Measurements from ENCODE around the gene BICRA.
"Not testable (repeated sequence)": the region's sequence is repeated elsewhere in the genome, so short reads cannot be mapped to it uniquely, and the experiment has no call there.

Gene BICRA

DNA sequence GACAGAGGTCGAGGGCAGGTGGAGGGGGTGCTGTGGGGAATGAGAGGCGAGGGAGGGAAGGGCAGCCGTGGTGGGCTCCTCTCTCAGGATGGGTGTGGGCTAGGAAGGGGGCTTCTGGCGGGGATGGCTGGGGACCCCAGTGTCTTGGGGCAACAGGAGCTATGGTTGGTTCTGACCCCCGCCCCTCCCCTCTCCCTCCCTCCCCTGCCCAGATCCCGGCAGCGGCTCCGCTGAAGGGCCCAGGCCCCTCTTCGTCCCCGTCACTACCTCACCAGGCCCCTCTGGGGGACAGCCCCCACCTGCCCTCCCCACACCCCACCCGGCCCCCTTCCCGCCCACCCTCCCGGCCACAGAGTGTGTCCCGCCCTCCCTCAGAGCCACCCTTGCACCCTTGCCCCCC, 85.0 kb downstream of the BICRA start:
- no peak for DNase-seq (ENCODE audit: low read depth)

DNA sequence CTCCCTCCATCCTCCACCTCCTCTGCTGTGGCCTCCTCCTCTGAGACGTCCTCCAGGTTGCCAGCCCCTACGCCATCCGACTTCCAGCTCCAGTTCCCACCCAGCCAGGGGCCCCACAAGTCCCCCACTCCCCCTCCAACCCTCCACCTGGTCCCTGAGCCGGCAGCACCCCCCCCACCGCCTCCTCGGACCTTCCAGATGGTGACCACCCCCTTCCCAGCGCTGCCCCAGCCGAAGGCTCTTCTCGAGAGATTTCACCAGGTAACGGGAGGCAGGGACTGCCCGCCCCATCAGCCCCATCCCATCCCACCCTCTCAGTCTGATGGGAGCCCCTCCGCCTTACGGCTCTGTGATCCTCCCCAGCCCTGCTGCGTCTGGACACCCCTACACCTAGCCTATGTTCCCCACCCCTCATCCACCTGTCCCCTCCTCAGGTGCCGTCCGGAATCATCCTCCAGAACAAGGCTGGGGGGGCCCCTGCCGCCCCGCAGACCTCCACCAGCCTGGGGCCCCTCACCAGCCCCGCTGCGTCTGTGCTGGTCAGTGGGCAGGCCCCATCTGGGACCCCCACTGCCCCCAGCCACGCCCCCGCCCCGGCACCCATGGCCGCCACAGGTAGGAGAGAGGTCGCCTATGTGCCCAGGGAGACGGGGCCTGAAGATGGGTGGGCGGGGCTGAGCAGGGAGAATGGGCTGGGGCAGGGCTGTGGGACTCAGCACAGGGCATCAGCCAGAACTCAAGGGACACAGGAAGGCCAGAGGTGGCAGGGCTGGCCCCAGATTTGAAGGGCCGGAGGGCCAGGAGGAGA, 85.7 kb downstream of the BICRA start:
- no peak for DNase-seq (ENCODE audit: low read depth)

DNA sequence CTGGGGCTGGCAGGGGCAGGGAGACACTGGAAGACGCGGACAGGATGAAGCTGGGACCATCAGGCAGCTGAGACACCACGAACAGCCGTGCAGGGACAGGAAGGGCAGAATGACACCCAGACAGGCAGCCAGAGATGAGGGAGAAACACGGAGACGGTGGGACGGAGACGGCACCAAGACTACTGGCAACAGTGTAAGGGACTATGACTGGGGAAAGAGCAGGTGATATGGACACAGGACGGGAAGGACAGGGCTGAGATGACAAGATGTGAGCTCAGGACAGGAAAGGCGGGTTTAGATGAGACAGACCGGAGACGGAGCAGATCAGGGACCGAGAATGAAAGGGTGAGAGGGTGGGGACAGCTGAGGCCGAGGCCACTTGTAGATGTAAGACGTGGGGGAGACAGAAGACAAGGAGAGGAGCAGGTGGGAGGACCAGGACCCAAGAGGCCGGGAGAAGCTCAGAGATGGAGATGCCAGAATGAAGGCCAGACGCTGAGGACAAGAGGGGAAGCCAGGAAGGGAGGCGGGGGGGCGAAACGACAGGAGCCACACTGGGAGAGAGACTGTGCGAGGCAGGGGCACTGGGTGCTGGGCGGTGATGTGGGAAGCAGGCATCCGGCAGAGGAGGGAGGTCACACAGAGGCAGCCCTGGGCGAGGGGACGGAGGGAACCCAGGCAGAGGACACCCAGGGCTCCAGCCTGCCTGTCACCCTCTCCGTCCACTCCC, 86.8 kb downstream of the BICRA start:
- no peak for DNase-seq (ENCODE audit: low read depth)

DNA sequence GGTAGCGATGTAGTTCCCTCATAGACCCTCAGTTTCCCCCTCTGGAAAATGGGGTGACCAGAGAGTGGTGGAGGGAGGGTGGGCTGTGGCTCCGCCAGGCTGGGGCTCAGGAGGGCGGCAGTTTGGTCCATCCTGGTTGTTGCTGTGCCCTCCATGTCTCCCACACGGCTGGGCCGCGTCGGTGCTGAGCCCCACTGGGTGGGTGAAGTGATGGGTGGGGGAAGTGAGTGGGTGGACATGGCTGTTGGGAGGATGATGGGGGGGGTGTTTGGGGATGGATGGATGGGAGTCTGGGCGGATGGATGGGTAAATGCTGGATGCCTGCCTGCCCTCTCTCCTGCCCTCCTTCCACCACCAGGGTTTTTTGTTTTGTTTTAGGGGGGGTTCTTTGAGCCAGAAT, 87.7 kb downstream of the BICRA start:
- DNase-seq (ENCODE audit: low read depth), result no peak

DNA sequence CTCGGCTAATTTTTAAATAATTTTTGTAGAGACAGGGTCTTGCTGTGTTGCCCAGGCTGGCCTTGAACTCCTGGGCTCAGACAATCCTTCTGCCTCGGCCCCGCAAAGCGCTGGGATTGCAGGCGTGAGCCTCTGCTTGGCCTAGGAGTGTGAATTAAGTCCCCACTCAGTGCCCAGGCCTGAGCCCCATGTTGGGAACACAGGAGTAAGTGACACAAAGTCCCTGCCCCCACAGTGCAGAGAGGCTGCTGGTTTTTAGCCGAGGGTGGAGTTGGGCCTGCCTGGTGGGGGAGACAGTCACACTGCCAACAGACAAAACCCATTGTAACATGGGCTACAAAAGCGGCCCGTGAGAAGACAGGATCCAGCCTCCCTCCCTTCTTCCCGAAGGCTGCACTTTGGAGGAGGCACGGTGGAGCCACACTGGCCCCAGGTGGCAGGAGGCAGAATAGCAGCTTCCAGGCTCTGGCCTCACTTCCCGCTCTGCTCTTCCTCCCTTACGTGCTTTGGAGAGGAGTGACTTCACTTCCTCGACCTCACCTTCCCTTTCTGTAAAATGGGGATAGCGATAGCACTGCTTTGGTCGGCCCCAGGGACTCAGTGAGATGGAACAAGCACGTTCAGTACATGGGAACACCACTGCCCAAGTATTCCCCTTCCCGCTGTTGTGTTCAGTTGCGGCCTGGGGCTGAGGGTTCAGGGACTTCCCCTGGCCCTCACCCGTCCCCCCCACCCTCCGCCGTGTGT, 89.1 kb downstream of the BICRA start:
- DNase-seq (ENCODE audit: low read depth), result peak; percentile 81

DNA sequence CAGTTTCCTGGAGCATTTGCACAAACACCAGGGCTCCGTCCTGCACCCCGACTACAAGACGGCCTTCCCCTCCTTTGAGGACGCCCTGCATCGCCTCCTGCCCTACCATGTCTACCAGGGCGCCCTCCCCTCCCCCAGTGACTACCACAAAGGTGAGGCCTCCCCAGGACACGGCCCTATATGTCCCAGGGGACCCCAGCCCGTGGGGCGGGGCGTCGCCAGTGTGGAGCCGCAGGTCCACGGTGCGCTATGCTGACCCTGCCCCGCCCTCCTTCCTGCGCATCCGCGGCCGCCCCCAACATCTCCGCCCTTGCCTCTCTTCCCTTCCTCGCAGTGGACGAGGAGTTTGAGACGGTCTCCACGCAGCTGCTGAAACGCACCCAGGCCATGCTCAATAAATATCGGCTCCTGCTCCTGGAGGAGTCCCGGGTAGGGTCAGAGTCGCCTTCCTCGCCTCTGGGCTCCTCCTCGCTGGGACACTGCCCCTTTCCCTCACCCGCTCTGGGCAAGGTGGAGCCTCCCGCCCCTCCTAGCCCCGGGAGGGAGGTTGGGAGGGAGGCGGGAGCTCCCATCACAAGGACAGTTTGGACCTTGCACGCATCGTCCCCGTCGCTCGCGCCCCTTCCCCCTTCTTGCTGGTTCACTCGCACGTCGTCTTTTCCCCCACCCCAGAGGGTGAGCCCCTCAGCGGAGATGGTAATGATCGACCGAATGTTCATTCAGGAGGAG, 89.9 kb downstream of the BICRA start:
- no peak for DNase-seq (ENCODE audit: low read depth)

DNA sequence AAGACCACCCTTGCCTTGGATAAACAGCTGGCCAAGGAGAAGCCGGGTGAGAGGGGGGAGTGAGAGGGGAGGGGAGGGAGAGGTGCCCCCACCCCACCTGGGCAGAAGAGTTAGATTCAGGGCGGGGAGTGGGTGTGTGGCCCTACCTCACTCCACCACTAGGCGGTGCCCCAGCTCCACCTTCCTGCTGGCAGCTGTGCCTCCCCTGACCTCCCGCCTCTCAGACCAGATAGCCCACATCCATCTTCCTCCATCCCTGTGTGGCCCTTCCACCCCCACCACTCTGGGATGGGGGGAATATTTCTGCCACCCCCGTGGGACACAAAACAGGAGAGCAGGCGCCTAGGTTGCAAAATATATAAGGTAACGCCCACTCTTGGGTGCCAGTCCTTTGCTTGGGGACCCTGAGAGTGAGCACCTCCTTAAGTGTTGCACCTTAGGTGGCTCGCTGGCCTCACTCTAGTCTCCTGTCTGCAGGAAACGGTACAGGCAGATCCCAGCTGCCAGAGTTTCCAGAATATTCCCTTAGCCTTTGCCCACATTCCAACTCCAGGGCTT, 90.5 kb downstream of the BICRA start:
- DNase-seq (ENCODE audit: low read depth), result no peak

DNA sequence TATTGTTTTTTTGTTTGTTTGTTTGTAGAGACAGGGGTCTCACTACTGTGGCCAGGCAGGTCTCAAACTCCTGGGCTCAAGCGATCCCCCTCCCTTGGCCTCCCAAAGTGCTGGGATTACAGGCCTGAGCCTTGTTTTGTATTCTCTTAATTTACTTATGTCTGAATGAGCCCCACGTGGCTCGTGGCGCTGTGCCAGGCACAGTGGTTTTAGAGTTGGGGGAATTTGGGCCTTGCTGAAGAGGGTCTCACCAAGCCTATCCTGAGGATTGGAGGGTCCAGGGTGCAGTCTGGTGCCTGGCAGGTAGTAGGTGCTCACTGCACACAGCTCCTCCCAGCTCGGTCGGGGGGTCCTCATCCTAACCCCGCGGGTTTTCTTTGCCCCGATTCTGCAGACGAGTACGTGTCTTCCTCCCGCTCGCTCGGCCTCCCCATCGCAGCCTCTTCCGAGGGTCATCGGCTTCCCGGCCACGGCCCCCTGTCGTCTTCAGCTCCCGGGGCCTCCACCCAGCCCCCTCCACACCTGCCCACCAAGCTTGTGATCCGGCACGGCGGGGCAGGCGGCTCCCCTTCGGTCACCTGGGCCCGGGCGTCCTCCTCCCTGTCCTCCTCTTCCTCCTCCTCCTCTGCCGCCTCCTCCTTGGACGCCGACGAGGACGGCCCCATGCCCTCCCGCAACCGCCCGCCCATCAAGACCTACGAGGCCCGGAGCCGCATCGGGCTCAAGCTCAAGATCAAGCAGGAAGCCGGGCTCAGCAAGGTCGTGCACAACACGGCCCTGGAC, 92.2 kb downstream of the BICRA start:
- DNase-seq (ENCODE audit: low read depth), result no peak

DNA sequence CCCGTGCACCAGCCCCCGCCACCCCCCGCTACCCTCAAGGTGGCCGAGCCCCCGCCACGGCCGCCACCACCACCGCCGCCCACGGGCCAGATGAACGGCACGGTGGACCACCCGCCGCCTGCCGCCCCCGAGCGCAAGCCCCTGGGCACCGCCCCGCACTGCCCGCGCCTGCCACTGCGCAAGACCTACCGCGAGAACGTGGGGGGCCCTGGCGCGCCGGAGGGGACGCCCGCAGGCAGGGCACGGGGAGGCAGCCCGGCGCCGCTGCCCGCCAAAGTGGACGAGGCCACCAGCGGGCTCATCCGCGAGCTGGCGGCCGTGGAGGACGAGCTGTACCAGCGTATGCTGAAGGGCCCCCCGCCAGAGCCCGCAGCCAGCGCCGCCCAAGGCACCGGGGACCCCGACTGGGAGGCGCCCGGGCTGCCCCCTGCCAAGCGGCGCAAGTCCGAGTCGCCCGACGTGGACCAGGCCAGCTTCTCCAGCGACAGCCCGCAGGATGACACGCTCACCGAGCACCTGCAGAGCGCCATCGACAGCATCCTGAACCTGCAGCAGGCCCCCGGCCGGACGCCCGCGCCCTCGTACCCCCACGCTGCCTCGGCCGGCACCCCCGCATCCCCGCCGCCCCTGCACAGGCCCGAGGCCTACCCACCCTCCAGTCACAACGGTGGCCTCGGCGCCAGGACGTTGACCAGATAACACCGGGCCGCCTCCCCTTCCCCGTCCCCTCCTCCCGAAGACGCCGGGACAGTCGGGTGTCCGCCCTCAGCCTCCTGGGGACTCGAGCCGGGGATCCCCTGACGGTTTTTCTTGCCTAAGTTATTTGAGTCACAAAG, 93.0 kb downstream of the BICRA start:
- no peak for DNase-seq (ENCODE audit: low read depth)

DNA sequence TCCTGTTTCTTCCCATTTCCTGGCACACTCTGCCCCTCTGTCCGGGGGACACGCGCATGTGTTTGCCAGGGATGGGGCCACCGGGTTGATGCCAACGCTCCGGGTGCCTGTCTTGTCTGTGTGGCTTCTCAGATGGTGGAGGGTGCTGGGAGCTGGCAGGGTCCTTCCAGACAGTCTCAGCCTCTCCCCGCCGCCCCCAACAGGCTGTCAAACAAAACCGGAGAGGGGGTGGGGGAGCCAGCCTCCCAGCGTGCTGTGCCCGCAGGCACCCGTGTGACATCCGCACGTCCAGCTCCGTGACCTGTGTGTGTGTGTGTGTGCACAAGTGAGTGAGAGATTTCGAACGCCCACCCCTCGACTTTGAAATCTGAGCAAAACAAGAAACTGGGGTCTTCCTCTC, 93.7 kb downstream of the BICRA start:
- no peak for DNase-seq (ENCODE audit: low read depth)

DNA sequence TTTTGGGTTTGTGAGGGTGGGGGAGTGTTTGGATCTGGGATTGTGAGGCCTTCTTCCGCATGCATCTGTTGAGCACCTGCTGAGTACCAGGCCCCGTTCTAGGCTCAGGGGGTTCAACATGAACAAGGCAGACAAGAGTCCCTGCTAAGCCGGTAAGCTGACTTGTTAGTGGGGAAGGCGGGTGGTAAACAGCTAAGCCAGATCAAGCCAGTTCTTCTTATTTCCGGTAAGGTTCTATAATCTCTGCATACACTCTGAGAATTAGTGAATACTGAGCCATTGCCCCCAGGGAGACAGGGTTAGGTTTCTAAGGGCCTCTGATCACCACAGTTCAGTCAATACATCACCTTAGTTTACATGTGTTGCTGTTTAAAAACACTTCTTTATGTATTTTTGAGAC, 94.4 kb downstream of the BICRA start:
- no peak for DNase-seq (ENCODE audit: low read depth)

DNA sequence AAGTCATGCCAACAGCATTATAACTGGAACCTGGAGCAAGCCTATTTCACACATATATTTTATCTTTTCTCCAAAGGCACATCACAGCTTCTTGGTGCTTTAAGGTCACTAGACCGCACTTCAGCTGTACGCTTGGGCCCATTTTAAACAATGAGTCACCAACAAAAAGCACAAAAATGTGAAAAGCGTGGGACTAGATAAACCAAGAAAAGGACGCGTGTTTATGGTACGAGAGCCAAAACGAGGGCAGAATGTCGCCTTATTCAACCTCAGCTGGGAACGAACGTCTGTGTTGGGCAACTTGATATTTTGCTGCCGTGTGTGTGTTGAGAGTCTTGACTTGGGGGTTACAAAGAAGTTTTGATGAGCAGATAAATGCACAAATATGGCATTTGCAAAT, 95.1 kb downstream of the BICRA start:
- DNase-seq (ENCODE audit: low read depth), result peak; percentile 83

DNA sequence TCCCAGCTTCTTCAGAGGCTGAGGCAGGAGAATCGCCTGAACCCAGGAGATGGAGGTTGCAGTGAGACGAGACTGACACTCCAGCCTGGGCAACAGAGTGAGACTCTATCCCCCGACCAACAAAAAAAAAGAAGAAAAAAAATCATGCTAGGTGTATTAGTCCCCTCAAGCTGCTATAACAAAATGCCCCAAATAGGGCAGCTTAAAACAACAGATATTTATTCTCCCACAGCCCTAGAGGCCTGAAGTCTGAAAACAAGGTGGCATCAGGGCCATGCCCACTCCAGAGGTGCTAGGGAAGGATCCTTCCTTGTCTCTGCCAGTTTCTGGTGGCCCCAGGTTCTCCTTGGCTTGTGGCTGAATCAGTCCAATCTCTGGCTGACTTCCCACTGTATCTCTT, 95.7 kb downstream of the BICRA start:
- DNase-seq (ENCODE audit: low read depth), result no peak

DNA sequence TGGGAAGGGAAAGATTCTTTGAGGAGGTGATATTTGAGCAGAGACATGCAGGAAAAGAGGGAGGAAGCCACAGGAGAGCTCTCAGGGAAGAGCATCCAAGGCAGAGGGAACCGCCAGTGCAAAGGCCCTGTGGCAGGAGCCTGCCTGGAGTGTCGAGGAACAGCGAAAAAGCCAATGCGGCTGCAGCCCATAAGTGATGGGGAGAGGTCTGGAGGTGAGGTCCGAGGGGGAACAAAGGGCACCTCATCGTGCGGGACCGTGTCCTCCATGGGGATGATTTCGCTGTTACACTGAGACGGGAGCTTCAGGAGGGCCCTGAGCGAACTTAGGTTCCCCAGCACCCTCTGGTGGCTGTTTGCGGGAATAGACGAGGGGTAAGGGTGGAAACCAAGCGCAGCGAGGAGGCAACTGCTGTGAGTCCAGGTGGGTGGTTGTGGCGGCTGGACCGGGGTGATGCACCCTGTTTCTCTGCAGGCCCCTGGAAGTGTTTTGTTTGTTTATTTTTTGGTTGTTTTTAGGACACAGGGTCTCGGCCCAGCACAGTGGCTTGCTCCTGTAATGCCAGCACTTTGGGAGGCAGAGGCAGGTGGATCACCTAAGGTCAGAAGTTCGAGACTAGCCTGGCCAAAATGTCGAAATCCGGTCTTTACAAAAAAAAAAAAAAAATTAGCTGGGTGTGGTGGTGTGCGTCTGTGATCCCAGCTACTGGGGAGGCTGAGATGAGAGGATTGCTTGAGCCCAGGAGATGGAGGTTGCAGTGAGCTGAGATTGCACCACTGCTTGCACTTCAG, 98.4 kb downstream of the BICRA start:
- DNase-seq (ENCODE audit: low read depth), result peak; percentile 63

DNA sequence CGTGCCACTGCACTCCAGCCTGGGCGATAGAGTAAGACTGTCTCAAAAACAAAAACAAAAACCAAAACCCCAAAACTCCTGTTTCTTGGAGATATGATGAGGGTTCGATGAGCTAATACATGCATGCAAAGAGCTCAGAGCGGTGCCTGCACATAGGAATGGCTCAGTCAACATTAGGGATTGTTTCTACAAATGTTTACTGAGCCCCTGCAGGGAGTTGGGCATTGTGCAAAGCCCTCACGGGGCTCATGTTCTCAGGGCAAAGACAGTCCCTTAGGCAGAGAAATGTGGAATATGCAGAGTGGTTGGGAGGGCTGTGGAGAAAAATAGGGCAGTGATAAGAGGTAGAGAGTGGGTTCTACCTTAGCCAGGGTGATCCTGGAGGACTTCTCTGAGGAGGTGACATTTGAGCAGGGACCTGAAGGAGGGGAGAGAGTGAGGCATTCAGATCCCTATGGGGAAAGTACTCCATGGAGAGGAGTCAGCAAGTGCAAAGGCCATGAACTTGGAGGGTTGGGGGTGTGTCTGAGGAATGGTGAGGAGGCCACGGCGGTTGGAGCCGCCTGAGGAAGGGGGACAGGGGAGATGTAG, 102.8 kb downstream of the BICRA start:
- DNase-seq (ENCODE audit: low read depth), result no peak

DNA sequence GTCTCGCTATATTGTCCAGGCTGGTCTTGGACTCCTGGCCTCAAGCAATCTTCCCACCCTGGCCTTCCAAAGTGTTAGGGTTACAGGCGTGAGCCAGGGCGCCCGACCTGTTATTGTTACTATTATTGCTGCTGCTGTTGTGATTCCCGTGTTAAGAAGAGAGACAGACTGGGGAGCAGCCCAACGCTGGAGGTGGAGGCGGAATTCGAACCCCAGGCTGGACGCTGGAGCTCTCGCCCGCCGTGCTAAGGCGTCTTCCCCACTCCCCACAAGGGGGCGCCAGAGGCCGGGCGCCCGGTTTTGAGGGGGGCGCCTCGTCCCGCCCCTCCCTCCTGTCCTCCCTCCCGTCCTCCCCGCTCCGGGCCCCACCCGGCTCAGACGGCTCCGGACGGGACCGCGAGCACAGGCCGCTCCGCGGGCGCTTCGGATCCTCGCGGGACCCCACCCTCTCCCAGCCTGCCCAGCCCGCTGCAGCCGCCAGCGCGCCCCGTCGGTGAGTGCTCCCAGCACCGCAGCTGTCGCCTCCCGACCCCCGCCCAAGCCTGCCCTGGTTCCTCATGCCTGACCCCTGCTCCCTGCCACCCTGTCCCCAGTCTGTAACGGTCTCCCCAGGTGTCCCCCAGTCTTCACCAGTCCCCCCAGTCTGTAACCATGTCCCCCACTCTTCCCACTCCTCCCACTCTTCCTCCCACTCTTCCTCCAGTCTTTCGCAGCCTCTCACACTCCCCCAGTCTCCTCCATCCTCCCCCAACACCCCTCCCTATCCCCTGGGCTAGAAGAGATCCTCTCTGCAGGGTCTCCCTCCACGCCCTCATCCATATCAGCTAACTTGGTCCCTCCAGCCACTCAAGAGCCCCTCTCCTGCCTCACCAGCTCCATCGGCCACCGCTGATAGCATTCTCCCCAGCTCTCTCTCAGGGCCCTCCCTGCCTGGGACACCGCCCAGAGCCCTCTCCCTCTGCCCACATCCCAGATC, 104.4 kb downstream of the BICRA start, which contains the start of gene EHD2:
EHD2 (plus strand) TSS at position 377 of the 976 bp plus-strand sequence. CDS start 3,191 bp downstream, outside the sequence.
- DNase-seq (ENCODE audit: low read depth), result peak; percentile 84

DNA sequence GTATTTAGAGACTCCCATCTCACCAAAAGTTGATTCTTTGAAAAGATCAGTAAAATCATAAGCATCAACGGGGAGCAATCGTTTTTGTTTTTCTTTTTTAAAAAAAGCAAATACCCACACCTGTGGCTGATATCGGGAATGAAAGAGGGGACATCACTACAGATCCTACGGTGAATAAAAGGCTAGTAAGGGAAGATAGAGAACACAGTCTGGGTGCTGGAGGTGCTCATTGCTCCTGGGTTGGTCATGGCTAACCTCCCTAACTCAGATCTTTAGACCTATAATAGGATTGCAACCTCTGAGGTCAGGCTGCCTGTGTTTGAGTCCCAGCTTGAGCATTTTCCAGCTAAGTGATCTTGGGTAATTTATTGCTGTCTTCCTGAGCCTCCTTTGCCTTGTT, 105.4 kb downstream of the BICRA start:
- DNase-seq (ENCODE audit: low read depth), result no peak

DNA sequence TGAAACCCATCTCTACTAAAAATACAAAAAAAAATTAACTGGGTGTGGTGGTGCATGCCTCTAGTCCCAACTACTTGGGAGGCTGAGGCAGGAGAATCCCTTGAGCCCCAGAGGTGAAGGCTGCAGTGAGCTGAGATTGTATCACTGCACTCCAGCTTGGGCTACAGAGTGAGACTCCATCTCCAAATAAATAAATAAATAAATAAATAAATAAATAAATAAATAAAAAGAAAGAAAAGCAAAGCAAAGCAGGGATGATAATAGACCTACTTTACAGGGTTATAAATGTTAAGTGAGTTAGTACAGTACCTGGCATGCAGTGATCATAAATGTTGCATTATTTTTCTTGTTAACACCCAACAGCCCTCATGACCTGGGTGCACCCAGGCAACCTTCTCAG, 105.9 kb downstream of the BICRA start:
- DNase-seq (ENCODE audit: low read depth), result not testable (repeated sequence)
